Measurements from ENCODE around the gene GDF10. TPM values are rescaled to one million over a fixed set of nuclear protein-coding genes. Genes with fewer than 3 reads are reported as not detected.

Gene GDF10
- total RNA-seq, 1 donor from 2014 or later, result 0.74 TPM

DNA sequence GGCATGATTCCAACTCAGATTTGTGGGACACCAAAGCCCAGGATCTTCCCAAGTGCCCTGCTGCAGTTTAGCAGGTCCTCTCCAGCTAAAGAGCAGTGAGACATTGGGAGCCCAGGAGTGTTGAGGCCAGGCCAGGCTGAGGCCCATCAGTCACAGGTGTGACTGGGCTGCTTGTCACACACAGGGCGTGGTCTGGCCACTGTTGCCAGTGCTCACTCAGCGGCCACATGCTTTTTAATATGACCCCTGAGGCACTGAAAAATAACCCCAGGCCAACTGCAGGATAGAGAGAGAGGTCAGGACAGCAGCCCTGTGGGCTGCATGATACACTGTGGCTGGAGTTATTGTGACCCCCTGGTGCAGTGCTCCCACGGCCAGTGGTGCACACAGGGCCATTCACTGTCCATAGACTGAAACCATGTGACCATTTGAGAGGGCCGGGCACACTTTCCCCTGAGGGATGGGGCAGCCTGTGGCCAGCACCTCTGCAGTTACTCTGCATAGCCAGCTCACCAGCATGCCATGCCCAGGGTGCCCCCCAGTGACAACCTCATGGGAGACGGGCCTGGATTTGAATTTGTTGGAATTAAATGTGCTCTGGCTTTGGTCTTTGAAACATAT lies 26.4 kb downstream of the GDF10 start:
- H3K4me1 Mint-ChIP-seq (ENCODE audit: unreplicated experiment), result peaks cover 5% of the 10 kb centered on the region

DNA sequence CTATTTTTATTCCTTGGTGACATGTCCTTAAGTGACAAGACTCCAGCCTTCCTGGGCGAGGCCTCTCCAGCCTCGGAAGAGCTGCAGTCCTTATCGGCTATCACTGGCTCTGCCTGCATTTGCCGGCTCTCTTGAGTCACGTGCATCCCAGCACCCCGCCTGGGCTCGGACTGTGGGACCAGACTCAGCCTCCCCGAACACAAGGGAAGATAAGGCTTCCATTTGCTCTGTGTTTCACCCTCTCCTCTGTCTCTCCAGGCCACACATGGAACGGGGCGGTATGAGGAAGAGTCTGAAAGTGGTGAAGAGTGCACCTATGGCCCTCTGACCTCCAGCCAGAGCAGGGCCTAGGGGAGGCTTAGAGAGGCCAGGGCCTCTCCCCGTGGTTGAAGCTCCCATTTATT lies 26.9 kb downstream of the GDF10 start:
- TF ChIP-seq, protein P1, sequence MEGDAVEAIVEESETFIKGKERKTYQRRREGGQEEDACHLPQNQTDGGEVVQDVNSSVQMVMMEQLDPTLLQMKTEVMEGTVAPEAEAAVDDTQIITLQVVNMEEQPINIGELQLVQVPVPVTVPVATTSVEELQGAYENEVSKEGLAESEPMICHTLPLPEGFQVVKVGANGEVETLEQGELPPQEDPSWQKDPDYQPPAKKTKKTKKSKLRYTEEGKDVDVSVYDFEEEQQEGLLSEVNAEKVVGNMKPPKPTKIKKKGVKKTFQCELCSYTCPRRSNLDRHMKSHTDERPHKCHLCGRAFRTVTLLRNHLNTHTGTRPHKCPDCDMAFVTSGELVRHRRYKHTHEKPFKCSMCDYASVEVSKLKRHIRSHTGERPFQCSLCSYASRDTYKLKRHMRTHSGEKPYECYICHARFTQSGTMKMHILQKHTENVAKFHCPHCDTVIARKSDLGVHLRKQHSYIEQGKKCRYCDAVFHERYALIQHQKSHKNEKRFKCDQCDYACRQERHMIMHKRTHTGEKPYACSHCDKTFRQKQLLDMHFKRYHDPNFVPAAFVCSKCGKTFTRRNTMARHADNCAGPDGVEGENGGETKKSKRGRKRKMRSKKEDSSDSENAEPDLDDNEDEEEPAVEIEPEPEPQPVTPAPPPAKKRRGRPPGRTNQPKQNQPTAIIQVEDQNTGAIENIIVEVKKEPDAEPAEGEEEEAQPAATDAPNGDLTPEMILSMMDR (IDR thresholded peaks at IDR 0.05; ENCODE audit: unreplicated experiment), result no peak
- DNase-seq (ENCODE audit: low spot score), result no peak
- Mint-ChIP-seq H3K4me3 (ENCODE audit: unreplicated experiment) (no peak overlapping the region), H3K27ac (ENCODE audit: unreplicated experiment) (no peak overlapping the region), H3K9me3 (ENCODE audit: unreplicated experiment) (no peaks in the 10 kb centered on the region), H3K27me3 (ENCODE audit: unreplicated experiment) (peaks cover 2% of the 10 kb centered on the region), H3K36me3 (ENCODE audit: low read depth, unreplicated experiment) (no peaks in the 10 kb centered on the region), H3K4me1 (ENCODE audit: unreplicated experiment) (peaks cover 5% of the 10 kb centered on the region)

More for the DNA sequence above, 26.4 kb downstream of the GDF10 start:
- peaks cover 2% of the 10 kb centered on the region for H3K27me3 Mint-ChIP-seq (ENCODE audit: unreplicated experiment)
- H3K36me3 Mint-ChIP-seq (ENCODE audit: low read depth, unreplicated experiment), result no peaks in the 10 kb centered on the region
- TF ChIP-seq, protein P1 (IDR thresholded peaks at IDR 0.05; ENCODE audit: unreplicated experiment), result no peak
- no peaks in the 10 kb centered on the region for H3K9me3 Mint-ChIP-seq (ENCODE audit: unreplicated experiment)
- no peak overlapping the region for H3K27ac Mint-ChIP-seq (ENCODE audit: unreplicated experiment)
- H3K4me3 Mint-ChIP-seq (ENCODE audit: unreplicated experiment), result no peak overlapping the region
- no peak for DNase-seq (ENCODE audit: low spot score)

DNA sequence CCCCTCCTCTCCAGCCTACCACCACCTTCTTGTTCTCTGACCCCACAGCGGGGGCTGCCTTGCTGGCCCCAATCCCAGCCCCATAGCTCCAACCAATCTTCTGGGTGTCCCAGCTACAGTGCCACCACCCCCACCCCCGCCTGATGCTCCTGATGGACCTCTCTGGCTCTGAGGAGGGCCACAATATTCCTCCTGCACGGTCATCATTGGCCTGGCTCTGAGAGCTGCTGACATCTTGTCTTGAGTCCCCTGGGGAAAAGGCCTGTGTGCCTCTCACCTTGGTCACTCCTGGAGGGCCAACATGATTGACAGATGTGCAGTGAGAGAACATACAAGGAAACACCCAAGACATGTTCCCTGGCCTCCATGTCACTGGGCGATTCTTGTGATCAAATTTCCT lies 29.9 kb downstream of the GDF10 start:
- H3K36me3 Mint-ChIP-seq (ENCODE audit: low read depth, unreplicated experiment), result no peaks in the 10 kb centered on the region
- no peak overlapping the region for H3K4me3 Mint-ChIP-seq (ENCODE audit: unreplicated experiment)
- peaks cover 2% of the 10 kb centered on the region for H3K27me3 Mint-ChIP-seq (ENCODE audit: unreplicated experiment)
- TF ChIP-seq, protein P1 (IDR thresholded peaks at IDR 0.05; ENCODE audit: unreplicated experiment), result no peak
- H3K9me3 Mint-ChIP-seq (ENCODE audit: unreplicated experiment), result no peaks in the 10 kb centered on the region
- peaks cover 5% of the 10 kb centered on the region for H3K4me1 Mint-ChIP-seq (ENCODE audit: unreplicated experiment)
- DNase-seq (ENCODE audit: low spot score), result no peak
- H3K27ac Mint-ChIP-seq (ENCODE audit: unreplicated experiment), result no peak overlapping the region

DNA sequence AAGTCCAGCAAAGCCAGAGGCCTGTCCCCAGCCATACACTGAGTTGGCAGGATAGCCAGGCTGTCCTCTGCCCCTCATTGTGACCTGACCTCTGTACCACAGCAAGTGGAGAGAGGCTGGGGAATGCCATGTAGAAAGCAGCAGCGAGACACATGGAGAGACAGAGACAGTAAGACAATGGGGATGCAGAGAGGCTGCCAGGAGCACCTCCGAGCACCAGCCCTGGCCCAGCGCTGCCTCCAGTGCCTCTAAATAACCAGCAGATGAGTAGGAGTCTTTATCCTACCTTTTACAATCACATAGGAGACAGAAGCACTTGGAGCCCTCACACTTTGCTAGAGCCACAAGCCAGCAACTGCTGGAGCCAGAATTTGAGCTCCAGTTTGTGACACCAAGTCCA lies 30.4 kb downstream of the GDF10 start:
- Mint-ChIP-seq H3K36me3 (ENCODE audit: low read depth, unreplicated experiment) (no peaks in the 10 kb centered on the region), H3K4me3 (ENCODE audit: unreplicated experiment) (no peak overlapping the region), H3K27ac (ENCODE audit: unreplicated experiment) (no peak overlapping the region), H3K4me1 (ENCODE audit: unreplicated experiment) (peaks cover 5% of the 10 kb centered on the region), H3K27me3 (ENCODE audit: unreplicated experiment) (peaks cover 2% of the 10 kb centered on the region), H3K9me3 (ENCODE audit: unreplicated experiment) (no peaks in the 10 kb centered on the region)
- DNase-seq (ENCODE audit: low spot score), result no peak
- TF ChIP-seq, protein P1 (IDR thresholded peaks at IDR 0.05; ENCODE audit: unreplicated experiment), result no peak

DNA sequence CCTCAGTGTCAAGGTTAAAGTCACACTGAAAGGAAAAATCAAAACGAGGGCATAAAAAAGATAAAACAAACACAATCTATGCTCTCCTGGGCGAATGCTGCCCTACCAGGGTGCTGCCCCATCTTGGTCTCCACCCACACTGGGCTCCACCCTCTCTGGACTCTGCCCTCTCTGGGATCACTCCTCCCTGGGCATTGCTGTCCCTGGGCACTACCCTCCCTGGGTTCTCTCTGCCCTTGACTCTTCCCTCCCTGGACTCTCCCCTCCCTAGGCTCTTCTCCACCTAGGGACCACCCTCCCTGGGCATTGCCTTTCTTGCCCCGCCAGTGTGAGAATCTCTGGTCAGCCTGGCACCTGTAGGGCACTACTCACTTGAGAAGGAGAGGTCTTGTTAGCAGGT lies 30.8 kb downstream of the GDF10 start:
- no peaks in the 10 kb centered on the region for H3K9me3 Mint-ChIP-seq (ENCODE audit: unreplicated experiment)
- no peak for DNase-seq (ENCODE audit: low spot score)
- TF ChIP-seq, protein P1 (IDR thresholded peaks at IDR 0.05; ENCODE audit: unreplicated experiment), result no peak
- H3K4me3 Mint-ChIP-seq (ENCODE audit: unreplicated experiment), result no peak overlapping the region
- H3K27ac Mint-ChIP-seq (ENCODE audit: unreplicated experiment), result no peak overlapping the region
- H3K36me3 Mint-ChIP-seq (ENCODE audit: low read depth, unreplicated experiment), result no peaks in the 10 kb centered on the region
- peaks cover 3% of the 10 kb centered on the region for H3K4me1 Mint-ChIP-seq (ENCODE audit: unreplicated experiment)
- peaks cover under 1% of the 10 kb centered on the region for H3K27me3 Mint-ChIP-seq (ENCODE audit: unreplicated experiment)

Measured in endothelial cell (in vitro differentiated cells).